HepG2 (cell line): ENCODE data around the gene GRK4. TPM values are rescaled to one million over a fixed set of nuclear protein-coding genes. Genes with fewer than 3 reads are reported as not detected.

Experiments used
- BRD4 ChIP-seq: sonication (generic); formaldehyde crosslinking; IDR thresholded peaks from 2 replicates; pipeline ENCODE4 v1.4.0; 2020; ENCODE audit warnings: missing genetic modification reagents
- DPF2 ChIP-seq: sonication (generic); formaldehyde crosslinking; IDR thresholded peaks from 2 replicates; pipeline ENCODE4 v1.4.0; 2020; ENCODE audit warnings: mild to moderate bottlenecking, low read depth, missing genetic modification reagents, borderline replicate concordance
- FOXK2 ChIP-seq: fragments of 450-650 bp; IDR thresholded peaks from 2 replicates; pipeline ENCODE4 v1.6.1; 2016
- KAT7 ChIP-seq: IDR thresholded peaks from 2 replicates; pipeline ENCODE4 v1.6.1; 2018; ENCODE audit warnings: borderline replicate concordance, missing compliant biosample characterization
- MIER2 ChIP-seq: IDR thresholded peaks from 2 replicates; pipeline ENCODE4 v1.6.1; 2016; ENCODE audit warnings: missing biosample characterization, missing genetic modification reagents
- MXD4 ChIP-seq: IDR thresholded peaks from 2 replicates; pipeline ENCODE4 v1.6.1; 2016; ENCODE audit warnings: mild to moderate bottlenecking, missing biosample characterization, missing genetic modification reagents
- NFRKB ChIP-seq: fragments of 450-650 bp; IDR thresholded peaks from 2 replicates; pipeline ENCODE4 v1.6.1; 2017
- NFYC ChIP-seq: IDR thresholded peaks from 2 replicates; pipeline ENCODE4 v1.6.1; 2016; ENCODE audit warnings: missing genetic modification reagents, missing compliant biosample characterization
- NPAS2 ChIP-seq: sonication (generic); formaldehyde crosslinking; IDR thresholded peaks from 2 replicates; pipeline ENCODE4 v1.8.0; 2022; ENCODE audit warnings: mild to moderate bottlenecking, missing genetic modification reagents, borderline replicate concordance
- PHF8 ChIP-seq: sonication (generic); formaldehyde crosslinking; IDR thresholded peaks from 2 replicates; pipeline ENCODE4 v1.5.0; 2020; ENCODE audit warnings: missing genetic modification reagents
- RBFOX2 ChIP-seq: fragments of 200-400 bp; formaldehyde crosslinking; IDR thresholded peaks from 2 replicates; pipeline ENCODE4 v1.6.1; 2017; ENCODE audit warnings: low read depth, mild to moderate bottlenecking, low read length
- RFX5 ChIP-seq: IDR thresholded peaks from 2 replicates; pipeline ENCODE4 v1.6.1; 2011; ENCODE audit warnings: low read depth, low read length, improper control_type of control experiment
- SOX13 ChIP-seq, 3 experiments: fragments of 450-650 bp in 1 of 3; sonication (generic) in 1 of 3; formaldehyde crosslinking in 1 of 3; IDR thresholded peaks in 2 of 3; conservative IDR thresholded peaks in 1 of 3; 2 replicates each; pipeline versions ENCODE4 v1.5.0 to v1.6.1; 2016 to 2020; ENCODE audit warnings: antibody characterized with exemption in 1 of 3, mild to moderate bottlenecking in 1 of 3, missing compliant biosample characterization in 1 of 3, missing genetic modification reagents in 1 of 3, moderate library complexity in 1 of 3
- SP2 ChIP-seq: sonication (generic); formaldehyde crosslinking; IDR thresholded peaks from 2 replicates; pipeline ENCODE4 v1.5.1; 2020; ENCODE audit warnings: mild to moderate bottlenecking, missing genetic modification reagents
- TP53 ChIP-seq: sonication (generic); formaldehyde crosslinking; conservative IDR thresholded peaks from 2 replicates; pipeline ENCODE4 v1.4.0; 2020; ENCODE audit warnings: missing genetic modification reagents
- ZEB1 ChIP-seq: IDR thresholded peaks from 2 replicates; pipeline ENCODE4 v1.6.1; 2012; ENCODE audit warnings: mild to moderate bottlenecking, low read depth, inconsistent platforms; ENCODE audit not compliant: insufficient replicate concordance
- ZFP36 ChIP-seq: fragments of 150-350 bp; IDR thresholded peaks from 2 replicates; pipeline ENCODE4 v1.6.1; 2018; ENCODE audit warnings: borderline replicate concordance, low read length, low read depth; ENCODE audit not compliant: partially characterized antibody
- ZFP36L1 ChIP-seq: sonication (generic); formaldehyde crosslinking; IDR thresholded peaks from 2 replicates; pipeline ENCODE4 v1.8.0; 2022; ENCODE audit warnings: mild to moderate bottlenecking, missing genetic modification reagents, moderate library complexity
- ZMYM3 ChIP-seq: sonication (generic); formaldehyde crosslinking; IDR thresholded peaks from 2 replicates; pipeline ENCODE4 v1.5.1; 2020; ENCODE audit warnings: mild to moderate bottlenecking, missing genetic modification reagents
- ZNF143 ChIP-seq: sonication (generic); formaldehyde crosslinking; IDR thresholded peaks from 2 replicates; pipeline ENCODE4 v1.4.0; 2020; ENCODE audit warnings: missing genetic modification reagents
- ZNF350 ChIP-seq: sonication (generic); formaldehyde crosslinking; IDR thresholded peaks from 2 replicates; pipeline ENCODE4 v1.4.0; 2020; ENCODE audit warnings: mild to moderate bottlenecking, low read depth, missing genetic modification reagents, borderline replicate concordance
- ZNF547 ChIP-seq: sonication (generic); formaldehyde crosslinking; IDR thresholded peaks from 2 replicates; pipeline ENCODE4 v1.5.1; 2020; ENCODE audit warnings: mild to moderate bottlenecking, missing genetic modification reagents
- ZNF563 ChIP-seq: sonication (generic); formaldehyde crosslinking; IDR thresholded peaks from 2 replicates; pipeline ENCODE4 v1.8.0; 2022; ENCODE audit warnings: mild to moderate bottlenecking, moderate library complexity, missing genetic modification reagents
- ZNF792 ChIP-seq: IDR thresholded peaks from 2 replicates; pipeline ENCODE4 v1.6.1; 2016
- ZNF879 ChIP-seq: sonication (generic); formaldehyde crosslinking; IDR thresholded peaks from 2 replicates; pipeline ENCODE4 v1.8.1; 2023; ENCODE audit warnings: missing genetic modification reagents
- ZSCAN21 ChIP-seq: sonication (generic); formaldehyde crosslinking; IDR thresholded peaks from 2 replicates; pipeline ENCODE4 v1.8.0; 2022; ENCODE audit warnings: mild to moderate bottlenecking, missing genetic modification reagents, moderate library complexity, borderline replicate concordance
- polyA plus RNA-seq, 8 experiments: library from polyadenylated mRNA; depleted of rRNA in 3 of 8; stranded (reverse) in 7 of 8; unstranded in 1 of 8; fragments of >200 nt; fragmentation: Illumina TruSeq in 4 of 8; extraction: Trizol in 4 of 8; gene quantifications; 2 replicates each; pipeline versions ENCODE4 v1.2.1 to v1.2.3, GENCODE V29; 2011 to 2016; ENCODE audit warnings: low read depth in 4 of 8, missing spikeins in 1 of 8, mixed read lengths in 1 of 8; ENCODE audit not compliant: insufficient read depth in 1 of 8
- total RNA-seq, 5 experiments: library from RNA; depleted of rRNA; stranded (reverse); fragments of >200 nt; fragmentation: Illumina TruSeq; extraction: Trizol; gene quantifications; 2 replicates each; pipeline ENCODE4 v1.2.3, GENCODE V29; 2016; ENCODE audit warnings: low read depth in 1 of 5
- TF ChIP-seq, protein P1 (sequence below): sonication (generic); formaldehyde crosslinking; IDR thresholded peaks from 2 replicates; pipeline ENCODE4 v1.4.0; 2020; ENCODE audit warnings: missing genetic modification reagents; ENCODE audit errors: not compliant biosample characterization
- TF ChIP-seq, protein P2 (sequence below): sonication (generic); formaldehyde crosslinking; IDR thresholded peaks from 2 replicates; pipeline ENCODE4 v1.5.1; 2020; ENCODE audit warnings: mild to moderate bottlenecking, missing genetic modification reagents, borderline replicate concordance
- TF ChIP-seq, protein P3 (sequence below): IDR thresholded peaks from 2 replicates; pipeline ENCODE4 v1.6.1; 2016; ENCODE audit warnings: control low read depth

GRK4 gene
- total and polyA plus RNA-seq, 2 of the 13 experiments (the other 11 are each of a cell fraction or from before 2014, with no cell fraction given), result 1.8 to 2.0 TPM

DNA sequence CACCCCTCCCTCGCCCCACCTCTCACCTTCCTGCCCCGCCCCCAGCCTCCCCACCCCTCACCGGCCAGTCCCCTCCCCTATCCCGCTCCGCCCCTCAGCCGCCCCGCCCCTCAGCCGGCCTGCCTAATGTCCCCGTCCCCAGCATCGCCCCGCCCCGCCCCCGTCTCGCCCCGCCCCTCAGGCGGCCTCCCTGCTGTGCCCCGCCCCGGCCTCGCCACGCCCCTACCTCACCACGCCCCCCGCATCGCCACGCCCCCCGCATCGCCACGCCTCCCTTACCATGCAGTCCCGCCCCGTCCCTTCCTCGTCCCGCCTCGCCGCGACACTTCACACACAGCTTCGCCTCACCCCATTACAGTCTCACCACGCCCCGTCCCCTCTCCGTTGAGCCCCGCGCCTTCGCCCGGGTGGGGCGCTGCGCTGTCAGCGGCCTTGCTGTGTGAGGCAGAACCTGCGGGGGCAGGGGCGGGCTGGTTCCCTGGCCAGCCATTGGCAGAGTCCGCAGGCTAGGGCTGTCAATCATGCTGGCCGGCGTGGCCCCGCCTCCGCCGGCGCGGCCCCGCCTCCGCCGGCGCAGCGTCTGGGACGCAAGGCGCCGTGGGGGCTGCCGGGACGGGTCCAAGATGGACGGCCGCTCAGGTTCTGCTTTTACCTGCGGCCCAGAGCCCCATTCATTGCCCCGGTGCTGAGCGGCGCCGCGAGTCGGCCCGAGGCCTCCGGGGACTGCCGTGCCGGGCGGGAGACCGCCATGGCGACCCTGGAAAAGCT is 110.9 kb downstream of the GRK4 start, which contains the start of the genes HTT and HTT-AS (continued):
- TF ChIP-seq, protein P1, sequence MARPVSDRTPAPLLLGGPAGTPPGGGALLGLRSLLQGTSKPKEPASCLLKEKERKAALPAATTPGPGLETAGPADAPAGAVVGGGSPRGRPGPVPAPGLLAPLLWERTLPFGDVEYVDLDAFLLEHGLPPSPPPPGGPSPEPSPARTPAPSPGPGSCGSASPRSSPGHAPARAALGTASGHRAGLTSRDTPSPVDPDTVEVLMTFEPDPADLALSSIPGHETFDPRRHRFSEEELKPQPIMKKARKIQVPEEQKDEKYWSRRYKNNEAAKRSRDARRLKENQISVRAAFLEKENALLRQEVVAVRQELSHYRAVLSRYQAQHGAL (CRISPR knock-in tag), result no peak
- TF ChIP-seq ZFP36L1 (no peak), ZNF879 (CRISPR knock-in tag) (no peak), TP53 (CRISPR knock-in tag) (no peak), MIER2 (CRISPR knock-in tag) (no peak), ZFP36 (no peak), NFRKB (no peak), FOXK2 (no peak), ZSCAN21 (CRISPR knock-in tag) (peak; percentile 33; the same call in 1 of the 2 replicates), KAT7 (CRISPR knock-in tag) (no peak), ZMYM3 (CRISPR knock-in tag) (no peak), DPF2 (CRISPR knock-in tag) (no peak), BRD4 (no peak), SP2 (peak; percentile 92), NPAS2 (CRISPR knock-in tag) (no peak), RBFOX2 (peak; percentile 87), SOX13 (IDR thresholded peaks at IDR 0.05) (no peak), SOX13 (CRISPR knock-in tag; conservative IDR thresholded peaks at IDR 0.05 in 1 of 2, IDR thresholded peaks at IDR 0.05 in 1 of 2) (no peak), PHF8 (CRISPR knock-in tag) (peak; percentile 86), RFX5 (no peak), ZEB1 (no peak), ZNF563 (CRISPR knock-in tag) (peak; percentile 60), ZNF792 (CRISPR knock-in tag) (no peak), MXD4 (peak; percentile 11; the same call in 1 of the 2 replicates), ZNF143 (CRISPR knock-in tag) (peak; percentile 83), ZNF547 (CRISPR knock-in tag) (no peak), ZNF350 (CRISPR knock-in tag) (no peak), NFYC (CRISPR knock-in tag) (peak; percentile 82)
- TF ChIP-seq, protein P2, sequence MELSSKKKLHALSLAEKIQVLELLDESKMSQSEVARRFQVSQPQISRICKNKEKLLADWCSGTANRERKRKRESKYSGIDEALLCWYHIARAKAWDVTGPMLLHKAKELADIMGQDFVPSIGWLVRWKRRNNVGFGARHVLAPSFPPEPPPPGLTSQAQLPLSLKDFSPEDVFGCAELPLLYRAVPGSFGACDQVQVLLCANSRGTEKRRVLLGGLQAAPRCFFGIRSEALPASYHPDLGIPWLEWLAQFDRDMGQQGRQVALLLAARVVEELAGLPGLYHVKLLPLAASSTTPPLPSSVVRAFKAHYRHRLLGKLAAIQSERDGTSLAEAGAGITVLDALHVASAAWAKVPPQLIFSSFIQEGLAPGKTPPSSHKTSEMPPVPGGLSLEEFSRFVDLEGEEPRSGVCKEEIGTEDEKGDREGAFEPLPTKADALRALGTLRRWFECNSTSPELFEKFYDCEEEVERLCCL (CRISPR knock-in tag), result no peak
- TF ChIP-seq, protein P3, sequence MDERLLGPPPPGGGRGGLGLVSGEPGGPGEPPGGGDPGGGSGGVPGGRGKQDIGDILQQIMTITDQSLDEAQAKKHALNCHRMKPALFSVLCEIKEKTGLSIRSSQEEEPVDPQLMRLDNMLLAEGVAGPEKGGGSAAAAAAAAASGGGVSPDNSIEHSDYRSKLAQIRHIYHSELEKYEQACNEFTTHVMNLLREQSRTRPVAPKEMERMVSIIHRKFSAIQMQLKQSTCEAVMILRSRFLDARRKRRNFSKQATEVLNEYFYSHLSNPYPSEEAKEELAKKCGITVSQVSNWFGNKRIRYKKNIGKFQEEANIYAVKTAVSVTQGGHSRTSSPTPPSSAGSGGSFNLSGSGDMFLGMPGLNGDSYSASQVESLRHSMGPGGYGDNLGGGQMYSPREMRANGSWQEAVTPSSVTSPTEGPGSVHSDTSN (CRISPR knock-in tag), result peak; percentile 89
